ENCODE results near the gene USF1. TPM values are rescaled to one million over a fixed set of nuclear protein-coding genes. Genes with fewer than 3 reads are reported as not detected.

Gene USF1
- total RNA-seq, result 88.4 and 102 TPM in 2 replicates

GRCh38 chr1:161045736-161046604 lies at the start of gene USF1:
USF1 (minus strand) TSS chr1:161045977; CDS start chr1:161043275, 2,702 bp downstream.

GRCh38 chr1:161089251-161089924 lies 43.6 kb upstream of the USF1 start, which contains the start of gene NECTIN4:
NECTIN4 (minus strand) TSS chr1:161089558; CDS start chr1:161089296, 262 bp downstream.

GRCh38 chr1:161069731-161070270 lies 24.0 kb upstream of the USF1 start, which contains the start of gene ARHGAP30:
ARHGAP30 (minus strand) TSS chr1:161069891; CDS start chr1:161069624, 267 bp downstream.

GRCh38 chr1:161038523-161039153 lies 7.1 kb downstream of the USF1 start, which contains the start of gene TSTD1:
TSTD1 (minus strand) TSS chr1:161038964; CDS start chr1:161038889, 75 bp downstream.

GRCh38 chr1:161020509-161021164 lies 25.1 kb downstream of the USF1 start, which contains the start of gene F11R:
F11R (minus strand) TSS chr1:161021152; CDS start chr1:161021073, 79 bp downstream.

Other genes starting within 250 kb of the USF1 start
- not detected in 2 replicates for gene LY9, start 249.8 kb downstream of the USF1 start, total RNA-seq
- gene CD244, start 183.1 kb downstream of the USF1 start, total RNA-seq, result 0.09 TPM in 1 of 2 replicates, not detected in the other
- gene ITLN1, start 160.8 kb downstream of the USF1 start, total RNA-seq, result not detected in 2 replicates
- gene ITLN2, start 91.2 kb downstream of the USF1 start, total RNA-seq, result not detected in 2 replicates
- 9.2 and 20.9 TPM in 2 replicates for gene F11R, start 24.8 kb downstream of the USF1 start, total RNA-seq
- gene TSTD1, start 7.0 kb downstream of the USF1 start, total RNA-seq, result 16.9 and 27.3 TPM in 2 replicates
- gene ARHGAP30, start 23.9 kb upstream of the USF1 start, total RNA-seq, result under 0.01 TPM in 1 of 2 replicates, not detected in the other
- 0.28 and 0.37 TPM in 2 replicates for gene NECTIN4, start 43.6 kb upstream of the USF1 start, total RNA-seq
- 1.2 and 1.8 TPM in 2 replicates for gene KLHDC9, start 52.4 kb upstream of the USF1 start, total RNA-seq
- 39.5 and 56.8 TPM in 2 replicates for gene PFDN2, start 72.1 kb upstream of the USF1 start, total RNA-seq
- 16.2 and 17.2 TPM in 2 replicates for gene NIT1, start 72.1 kb upstream of the USF1 start, total RNA-seq
- 16.9 and 24.5 TPM in 2 replicates for gene DEDD, start 86.7 kb upstream of the USF1 start, total RNA-seq
- gene UFC1, start 108.0 kb upstream of the USF1 start, total RNA-seq, result 117 and 125 TPM in 2 replicates
- 4.7 and 5.1 TPM in 2 replicates for gene USP21, start 113.5 kb upstream of the USF1 start, total RNA-seq
- gene PPOX, start 120.4 kb upstream of the USF1 start, total RNA-seq, result 8.1 and 10.4 TPM in 2 replicates
- gene B4GALT3, start 131.5 kb upstream of the USF1 start, total RNA-seq, result 11.2 and 16.7 TPM in 2 replicates
- gene ADAMTS4, start 153.1 kb upstream of the USF1 start, total RNA-seq, result 2.3 and 4.0 TPM in 2 replicates
- gene NDUFS2, start 156.4 kb upstream of the USF1 start, total RNA-seq, result 157 and 173 TPM in 2 replicates
- not detected in 2 replicates for gene FCER1G, start 169.3 kb upstream of the USF1 start, total RNA-seq
- gene APOA2, start 177.7 kb upstream of the USF1 start, total RNA-seq, result not detected in 2 replicates
- 6.5 and 8.3 TPM in 2 replicates for gene TOMM40L, start 180.1 kb upstream of the USF1 start, total RNA-seq
- not detected in 2 replicates for gene NR1I3, start 192.2 kb upstream of the USF1 start, total RNA-seq
- gene PCP4L1, start 212.8 kb upstream of the USF1 start, total RNA-seq, result not detected in 2 replicates

Measured in smooth muscle cell of bladder (primary cell).